Measurements from ENCODE around the gene SLC39A11. TPM values are rescaled to one million over a fixed set of nuclear protein-coding genes. Genes with fewer than 3 reads are reported as not detected.
"Not testable (repeated sequence)": the region's sequence is repeated elsewhere in the genome, so short reads cannot be mapped to it uniquely, and the experiment has no call there.

The SLC39A11 gene
- total RNA-seq, 1 experiment from 2014 or later, result 46.4 TPM

- no peaks in the 10 kb centered on the region for H3K36me3 ChIP-seq (ENCODE audit: control insufficient read depth in 1 of 2, insufficient read depth in 2 of 2, low read length in 2 of 2)
- H3K4me3 ChIP-seq (replicated peaks in 1 of 2; ENCODE audit: low read depth in 1 of 2, low read length in 2 of 2), result no peak overlapping the region
- no peak overlapping the region for H2AFZ ChIP-seq (ENCODE audit: low read depth, low read length, poor library complexity, severe bottlenecking)
- RAD21 ChIA-PET (ENCODE audit: low non-redundant PET in 1 of 2, low total read pairs in 2 of 2, uncharacterized antibody in 2 of 2, unreplicated experiment in 2 of 2), result no interaction called here
- H3K79me2 ChIP-seq (ENCODE audit: insufficient read depth, low read length), result no peaks in the 10 kb centered on the region
- no peaks in the 10 kb centered on the region for H4K20me1 ChIP-seq (ENCODE audit: insufficient read depth)
- ATAC-seq (peak; percentile 49), DNase-seq (ENCODE audit: low read depth, low spot score) (no peak)
- POLR2A ChIA-PET, result no interaction called here
- CTCF ChIA-PET, result no interaction called here
- no peak overlapping the region for H3K4me2 ChIP-seq (ENCODE audit: low read length)
- no peak overlapping the region for H3K9ac ChIP-seq (ENCODE audit: low read length)
- intact Hi-C loops (cut with micrococcal nuclease), result no loop called here
- no peaks in the 10 kb centered on the region; a peak in 1 of 4 replicates for H3K4me1 ChIP-seq (ENCODE audit: control insufficient read depth in 1 of 2, insufficient read depth in 2 of 2, low read length in 2 of 2)
- no peaks in the 10 kb centered on the region for H3K27me3 ChIP-seq (ENCODE audit: insufficient read depth, low read length)
- BruUV-seq (replicated peaks), result no TSS peak
- H3K9me3 ChIP-seq (ENCODE audit: control insufficient read depth in 1 of 2, insufficient read depth in 1 of 2, low read depth in 1 of 2, low read length in 2 of 2), result no peaks in the 10 kb centered on the region
- no peak overlapping the region for H3K27ac ChIP-seq (ENCODE audit: low read depth, low read length)
- TF ChIP-seq ZBTB33 (IDR thresholded peaks at IDR 0.05; ENCODE audit: extremely low read depth, insufficient replicate concordance, low read length) (no peak), JUND (IDR thresholded peaks at IDR 0.05) (no peak), CEBPB (IDR thresholded peaks at IDR 0.05; ENCODE audit: low read depth) (no peak), ZFX (IDR thresholded peaks at IDR 0.05) (no peak), SIN3A (IDR thresholded peaks at IDR 0.05; ENCODE audit: low read depth) (no peak), ELF1 (IDR thresholded peaks at IDR 0.05; ENCODE audit: borderline replicate concordance, low read depth) (no peak), RAD21 (IDR thresholded peaks at IDR 0.05; ENCODE audit: low read depth) (no peak), CBX3 (IDR thresholded peaks at IDR 0.05; ENCODE audit: low read depth) (no peak), MAX (IDR thresholded peaks at IDR 0.05) (no peak), FOSL1 (IDR thresholded peaks at IDR 0.05; ENCODE audit: low read depth) (no peak), EGR1 (IDR thresholded peaks at IDR 0.05; ENCODE audit: low read depth) (no peak), CTCF (IDR thresholded peaks at IDR 0.05 in 2 of 3, conservative IDR thresholded peaks at IDR 0.05 in 1 of 3; ENCODE audit: borderline replicate concordance in 1 of 3, insufficient read depth in 1 of 3, low read depth in 2 of 3, low read length in 2 of 3) (no peak), SRF (IDR thresholded peaks at IDR 0.05; ENCODE audit: low read depth) (no peak), ATF3 (IDR thresholded peaks at IDR 0.05) (no peak), SP1 (IDR thresholded peaks at IDR 0.05; ENCODE audit: low read depth) (no peak)
- no peaks in the 10 kb centered on the region for H3K9me2 ChIP-seq (ENCODE audit: insufficient read depth)
Measured at GRCh38 chr17:73098919-73099318, 6.4 kb upstream of the SLC39A11 start.

- CTCF ChIA-PET; H3K27ac ChIP-seq (ENCODE audit: low read depth, low read length); H3K4me3 ChIP-seq (replicated peaks in 1 of 2; ENCODE audit: low read depth in 1 of 2, low read length in 2 of 2); DNase-seq (ENCODE audit: low read depth, low spot score); H3K9ac ChIP-seq (ENCODE audit: low read length); H2AFZ ChIP-seq (ENCODE audit: low read depth, low read length, poor library complexity, severe bottlenecking); ATAC-seq; BruUV-seq (replicated peaks); H3K4me2 ChIP-seq (ENCODE audit: low read length); H3K9me2 ChIP-seq (ENCODE audit: insufficient read depth); H3K79me2 ChIP-seq (ENCODE audit: insufficient read depth, low read length); H4K20me1 ChIP-seq (ENCODE audit: insufficient read depth); intact Hi-C loops (cut with micrococcal nuclease); POLR2A ChIA-PET; RAD21 ChIA-PET (ENCODE audit: low non-redundant PET in 1 of 2, low total read pairs in 2 of 2, uncharacterized antibody in 2 of 2, unreplicated experiment in 2 of 2); H3K9me3 ChIP-seq (ENCODE audit: control insufficient read depth in 1 of 2, insufficient read depth in 1 of 2, low read depth in 1 of 2, low read length in 2 of 2); H3K4me1 ChIP-seq (ENCODE audit: control insufficient read depth in 1 of 2, insufficient read depth in 2 of 2, low read length in 2 of 2); H3K27me3 ChIP-seq (ENCODE audit: insufficient read depth, low read length); H3K36me3 ChIP-seq (ENCODE audit: control insufficient read depth in 1 of 2, insufficient read depth in 2 of 2, low read length in 2 of 2): not testable (repeated sequence)
Measured at GRCh38 chr17:73097973-73098765, 5.7 kb upstream of the SLC39A11 start.
